ENCODE measurements around the gene DSCAML1.

DSCAML1 gene

GRCh38 chr11:117572671-117573070, 224.3 kb downstream of the DSCAML1 start:
- no peak for DNase-seq

DNA sequence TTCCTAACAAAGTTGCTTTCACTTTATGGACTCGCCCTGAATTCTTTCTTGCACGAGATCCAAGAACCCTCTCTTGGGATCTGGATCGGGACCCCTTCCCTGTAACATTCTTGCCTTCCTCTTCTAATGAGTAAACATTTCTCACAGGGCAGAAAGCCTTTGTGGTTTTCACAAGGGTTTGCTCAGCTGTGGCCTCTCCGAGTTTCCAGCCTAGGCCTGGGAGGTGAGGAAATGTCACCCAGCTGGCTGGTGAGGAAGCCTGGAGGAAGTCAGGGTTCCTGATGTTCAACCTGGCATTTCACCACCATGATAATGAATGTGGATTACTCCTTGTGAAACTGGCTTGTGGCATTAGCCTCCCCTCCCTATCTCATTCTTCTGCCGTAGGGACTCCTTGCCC, 224.9 kb downstream of the DSCAML1 start:
- DNase-seq: no peak

DNA sequence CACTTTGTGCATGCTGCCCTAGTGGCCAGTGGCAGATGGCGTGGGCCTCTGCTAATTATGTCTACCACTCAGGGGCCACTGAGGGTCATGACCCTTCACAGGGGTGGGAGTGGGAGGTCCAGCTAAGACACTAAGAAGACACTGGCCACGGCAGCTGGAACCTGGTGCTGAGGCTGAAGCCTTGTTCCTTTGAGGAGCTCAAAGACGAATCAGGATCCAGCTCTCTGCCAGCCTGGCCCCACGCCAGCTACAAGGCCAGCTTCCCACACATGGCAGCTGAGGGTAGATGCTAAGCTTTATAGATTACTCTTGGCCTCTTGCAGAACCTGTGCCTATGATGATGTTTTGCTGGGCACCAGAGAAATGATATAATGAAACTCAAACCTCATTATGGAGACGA, 226.3 kb downstream of the DSCAML1 start:
- no peak for DNase-seq

DNA sequence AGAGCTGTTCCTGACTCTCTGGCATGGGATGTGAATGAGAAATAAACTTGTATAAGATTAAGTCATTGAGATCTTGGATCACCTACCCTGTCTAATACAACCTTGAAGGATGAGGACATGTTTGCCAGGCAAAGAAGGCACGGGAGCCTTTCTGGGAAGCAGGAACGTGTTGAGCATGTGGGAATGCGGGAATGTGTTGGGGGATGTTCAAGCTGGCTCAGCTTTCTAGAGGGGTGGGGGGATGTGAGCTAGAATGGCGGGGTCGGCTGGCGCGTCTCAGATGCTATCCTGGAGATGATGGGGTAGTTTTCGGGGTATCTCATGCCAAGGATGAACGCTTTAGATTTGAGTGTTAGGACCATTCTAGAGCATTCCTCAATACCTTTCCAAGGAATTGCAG, 227.1 kb downstream of the DSCAML1 start:
- DNase-seq: no peak

GRCh38 chr11:117565709-117566108, 231.3 kb downstream of the DSCAML1 start:
- no peak for DNase-seq

- no peak for DNase-seq
Observed at GRCh38 chr11:117564321-117564720, 232.7 kb downstream of the DSCAML1 start.

GRCh38 chr11:117563556-117563955, 233.5 kb downstream of the DSCAML1 start:
- DNase-seq: no peak

DNA sequence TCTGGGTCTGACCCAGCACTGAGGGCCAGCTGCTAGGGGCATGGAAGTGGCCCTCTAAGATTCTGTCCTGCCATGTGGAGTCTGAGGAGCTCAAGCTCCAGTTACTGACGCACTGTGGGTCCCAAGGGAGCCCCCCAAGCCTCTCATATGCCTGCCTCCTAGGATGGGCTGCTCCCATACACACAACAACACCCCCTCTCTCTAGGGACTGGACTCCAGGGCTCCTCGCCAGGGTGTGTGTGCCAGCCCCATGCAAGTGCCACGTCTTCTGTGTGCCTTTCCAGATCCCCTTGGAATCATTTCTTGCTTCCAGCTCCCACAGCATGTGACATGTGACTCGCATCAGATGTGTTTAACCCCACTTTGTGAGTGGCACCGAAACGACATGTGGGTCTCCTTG, 234.9 kb downstream of the DSCAML1 start:
- no peak for DNase-seq

DNA sequence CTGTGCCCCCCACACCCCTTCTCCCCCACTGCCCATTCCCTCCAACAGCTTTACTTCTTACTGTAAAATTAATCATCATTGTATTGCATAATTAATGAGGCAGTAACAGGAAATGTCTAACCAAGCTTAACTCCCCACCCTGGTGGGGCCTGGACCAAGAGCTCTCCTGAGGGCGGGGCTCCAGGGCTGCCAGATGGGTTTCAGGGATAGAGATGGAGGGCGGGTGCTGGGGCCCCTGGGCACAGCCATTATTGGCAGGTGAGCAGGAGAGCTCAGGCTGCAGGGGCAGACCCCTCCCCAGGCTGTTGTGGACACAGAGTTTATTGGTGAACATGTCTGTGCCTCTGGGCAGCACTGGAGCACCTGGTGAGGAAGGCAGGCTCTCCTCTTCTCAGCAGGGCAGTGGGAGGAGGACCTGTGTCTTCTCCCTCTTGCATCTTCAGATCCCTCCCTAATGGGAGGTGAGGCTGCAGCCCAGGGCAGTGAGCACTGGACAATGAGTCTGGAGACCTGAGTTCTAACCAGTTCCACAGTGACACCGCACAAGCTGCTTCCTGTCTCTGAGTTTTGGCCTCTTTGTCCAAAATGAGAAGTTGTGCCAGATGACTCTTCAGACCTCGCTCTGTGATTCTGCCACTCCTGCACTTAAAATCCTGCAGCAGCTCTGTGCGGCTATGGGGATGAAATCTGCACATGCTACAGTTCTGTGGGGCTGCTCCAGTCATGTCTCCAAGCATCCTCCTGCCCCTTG, 236.1 kb downstream of the DSCAML1 start:
- no peak for DNase-seq

DNA sequence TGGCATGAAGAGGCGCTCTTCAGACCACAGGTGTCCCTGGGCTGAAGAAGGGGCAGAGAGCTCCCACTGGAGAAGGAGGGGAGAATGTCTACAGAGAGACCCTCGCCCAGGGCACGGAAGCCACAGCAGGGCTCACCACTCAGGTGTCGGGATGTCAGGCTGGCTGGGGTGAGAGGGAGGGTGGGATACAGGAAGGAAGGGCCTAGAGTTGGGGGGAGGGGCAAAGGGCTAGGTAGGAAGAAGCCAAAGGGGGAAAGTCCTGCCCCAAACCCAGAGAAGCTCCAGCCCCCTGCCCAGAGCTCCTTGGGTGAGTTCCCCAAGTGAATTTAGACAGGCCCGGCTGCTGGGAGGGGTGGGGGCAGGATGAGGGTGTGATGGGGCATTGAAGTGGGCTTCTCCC, 237.3 kb downstream of the DSCAML1 start:
- no peak for DNase-seq

GRCh38 chr11:117557361-117557760, 239.7 kb downstream of the DSCAML1 start:
- no peak for DNase-seq

GRCh38 chr11:117554601-117555333, 242.2 kb downstream of the DSCAML1 start:
- no peak for DNase-seq

DNA sequence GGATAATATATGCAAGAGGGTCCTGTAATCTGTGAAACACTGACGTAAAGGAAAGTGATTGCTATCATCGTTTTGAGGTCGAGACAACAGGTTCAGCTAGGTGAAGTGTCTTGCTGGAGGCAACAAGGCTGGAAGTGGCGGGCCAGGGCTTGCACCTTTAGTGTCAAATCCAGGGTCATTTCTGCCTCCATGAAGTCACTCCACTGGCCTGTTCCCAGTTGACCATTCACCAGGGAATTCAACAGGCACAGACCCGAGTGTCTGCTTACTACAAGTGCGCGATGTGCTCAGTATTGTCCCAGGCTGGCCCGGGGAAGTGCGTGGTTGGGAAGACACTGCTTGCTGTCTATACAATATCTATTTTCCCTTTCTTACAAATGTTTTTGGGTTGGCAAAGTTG, 244.4 kb downstream of the DSCAML1 start:
- no peak for DNase-seq

DNA sequence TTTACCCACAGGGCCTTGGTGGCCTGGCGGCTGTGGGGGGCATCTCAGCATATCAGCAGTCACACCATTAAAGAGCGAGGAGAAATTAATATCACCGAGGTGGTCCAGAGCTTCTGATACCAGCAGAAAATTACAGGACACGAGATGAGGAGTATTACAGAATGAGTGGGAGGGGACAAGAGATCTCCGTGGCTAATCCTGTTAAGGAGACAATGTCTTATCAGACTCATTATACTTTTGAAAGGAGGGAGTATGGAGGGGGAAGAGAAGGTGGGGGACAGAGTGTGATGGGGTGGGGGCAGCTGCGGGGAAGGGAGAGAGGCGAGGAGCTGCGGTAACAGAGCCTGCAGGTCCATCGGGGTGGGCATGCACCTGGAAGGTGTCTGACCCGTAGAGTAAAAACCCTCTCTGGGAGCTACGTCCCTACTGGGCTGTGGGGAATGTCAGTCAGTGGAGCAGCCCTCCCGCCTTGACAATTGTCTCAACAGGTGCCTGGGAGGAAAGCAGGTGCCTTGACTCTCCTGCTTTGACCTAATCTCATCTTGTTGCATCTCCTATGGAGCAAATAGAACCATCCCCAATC, 245.2 kb downstream of the DSCAML1 start:
- DNase-seq: no peak

DNA sequence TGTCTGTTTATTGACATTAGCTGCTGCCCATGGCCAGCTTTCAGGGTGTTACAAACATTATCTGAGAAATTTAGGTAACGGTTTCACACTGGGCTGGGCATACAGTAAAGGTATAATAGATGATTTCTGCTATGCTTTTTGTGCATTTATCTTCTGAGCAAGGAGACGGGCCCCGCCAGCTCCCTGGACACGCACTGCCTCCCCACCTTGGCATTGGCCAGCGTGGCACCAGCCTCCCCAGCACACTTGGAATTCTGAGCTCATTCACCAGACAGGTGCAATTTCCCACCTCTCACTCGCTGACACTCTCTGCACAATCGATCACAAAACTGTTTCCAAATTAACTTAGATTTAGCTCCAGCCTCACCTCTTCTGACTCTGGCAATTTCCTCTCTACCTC, 246.6 kb downstream of the DSCAML1 start:
- no peak for DNase-seq

GRCh38 chr11:117549417-117549816, 247.6 kb downstream of the DSCAML1 start:
- DNase-seq: no peak

DNA sequence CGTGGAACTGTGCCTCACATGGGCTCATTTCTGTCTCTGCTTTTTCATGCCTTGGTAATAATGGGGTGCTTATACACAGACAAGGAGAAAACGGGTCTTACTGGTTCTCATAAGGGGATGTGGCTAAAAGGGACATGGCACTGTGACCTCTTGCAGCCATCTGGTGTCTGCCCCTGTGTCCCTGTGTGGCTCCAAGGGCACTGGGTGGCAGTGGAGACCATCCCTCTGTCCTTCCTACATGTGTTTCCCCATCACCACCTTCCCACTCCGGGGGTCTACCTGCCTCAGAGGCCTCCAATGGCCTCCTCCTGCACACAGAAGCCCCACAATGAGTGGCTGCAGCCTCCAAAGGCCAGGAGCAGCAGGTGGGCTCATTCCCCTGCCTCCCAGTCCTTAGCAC, 248.1 kb downstream of the DSCAML1 start:
- DNase-seq: no peak

DNA sequence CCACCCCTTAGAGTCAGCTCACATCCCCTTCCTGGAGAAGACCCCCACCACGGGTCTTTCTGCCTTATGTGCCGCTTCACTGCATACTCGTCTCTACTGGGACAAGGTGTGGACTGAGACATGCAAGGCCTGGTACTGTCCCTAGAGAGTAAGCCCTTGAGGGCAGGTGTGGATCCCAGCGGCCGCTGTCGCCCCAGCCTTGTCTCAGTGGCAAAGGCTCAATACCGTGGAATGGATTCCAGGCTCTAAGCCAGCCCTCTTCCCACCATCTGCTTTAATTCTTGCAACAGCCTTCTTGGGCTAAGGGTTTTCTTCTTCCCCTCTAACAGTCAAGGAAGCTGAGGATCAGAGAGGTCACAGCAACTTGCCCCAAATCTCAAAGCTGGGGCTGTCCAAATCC, 249.1 kb downstream of the DSCAML1 start:
- DNase-seq: no peak

DNA sequence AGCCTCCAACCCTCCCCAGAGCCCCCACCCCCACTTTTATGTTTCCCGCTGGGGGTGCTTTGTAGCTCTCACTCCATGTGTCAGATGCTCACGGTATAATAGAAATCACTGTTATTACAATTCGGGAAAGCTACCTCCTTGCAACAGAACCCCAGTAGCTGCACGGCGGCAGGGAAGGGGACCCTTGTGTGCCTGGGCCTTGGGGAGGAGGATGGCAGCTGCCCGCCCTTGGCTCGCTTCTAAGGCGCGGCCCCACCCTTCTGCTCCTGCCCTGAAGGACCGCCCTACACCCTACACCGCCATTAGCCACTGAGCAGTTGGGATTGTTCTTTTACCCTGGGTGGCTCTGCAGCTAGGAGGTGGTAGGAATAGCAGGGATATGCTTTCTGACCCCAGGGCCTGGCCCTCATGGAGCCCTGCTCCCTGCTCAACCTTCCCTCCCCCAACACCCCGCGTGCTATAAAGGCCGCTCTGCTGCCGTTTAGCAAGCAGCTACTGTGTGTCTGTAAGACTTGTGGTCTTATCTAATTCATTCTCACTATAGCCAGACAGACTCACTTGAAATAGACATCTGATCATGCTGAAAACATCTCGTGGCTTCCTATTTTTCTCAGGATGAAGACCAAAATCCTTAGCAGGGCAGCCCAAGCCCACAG, 249.7 kb downstream of the DSCAML1 start:
- DNase-seq: no peak

GRCh38 chr11:117546431-117547194, 250.4 kb downstream of the DSCAML1 start:
- DNase-seq: no peak

- no peak for DNase-seq
Observed at GRCh38 chr11:117545706-117546105, 251.3 kb downstream of the DSCAML1 start.

DNA sequence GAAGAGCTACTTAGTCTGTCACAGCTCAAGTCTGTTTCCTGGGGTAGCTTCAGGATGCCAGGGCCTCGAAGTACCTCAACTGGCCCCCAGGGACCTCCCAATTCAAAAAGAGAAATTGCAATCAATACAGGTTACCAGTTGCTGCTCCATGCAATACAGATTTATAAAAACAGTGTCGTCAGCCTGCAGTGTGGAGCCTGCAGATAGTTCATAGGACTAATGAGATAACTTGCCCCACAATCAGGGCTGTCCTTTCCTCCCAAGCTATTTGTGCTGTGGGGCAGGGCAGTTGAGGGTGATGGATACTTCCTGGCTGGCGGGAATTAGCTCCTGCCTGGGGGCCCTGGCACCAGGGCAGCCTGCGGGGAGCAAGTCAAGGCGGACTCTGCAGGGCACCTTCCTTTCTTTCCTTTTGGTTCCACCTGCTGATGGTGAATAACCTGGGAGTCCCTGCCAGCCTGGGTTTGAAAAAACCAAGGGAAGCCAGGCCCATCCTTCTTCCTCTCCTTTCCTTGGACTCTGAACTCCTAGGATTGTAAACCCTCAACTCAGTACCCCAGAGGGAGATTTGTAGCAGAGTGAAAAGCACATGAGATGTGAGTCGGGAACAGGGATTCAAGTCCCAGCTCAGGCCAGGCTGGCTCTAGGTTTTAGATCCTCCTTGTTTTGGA, 252.8 kb downstream of the DSCAML1 start:
- no peak for DNase-seq

Measured in NK-92 treated with Interleukin-12 subunit alpha and Interleukin-12 subunit beta, amount 100 ng/mL, for 24 hours (cell line).